Adrenal gland (tissue), 12 donors: ENCODE measurements around the gene TP53RK. TPM values are rescaled to one million over a fixed set of nuclear protein-coding genes. Genes with fewer than 3 reads are reported as not detected.

ENCODE experiments used
- DNase-seq, 7 donors: peaks; one replicate each; pipeline ENCODE4 v3.0.0-alpha.2; 2019 to 2020
- H3K27ac ChIP-seq, 5 donors: fragments of 200-600 bp; sonication (generic) in 4 of 5; 1 replicate in 3 of 5; 2 replicates in 2 of 5; pipeline versions ENCODE4 v1.5.1 to v1.8.0; 2016 to 2020; ENCODE audit warnings: mild to moderate bottlenecking in 1 of 5
- H3K27me3 ChIP-seq: fragments of 200-600 bp; 2 replicates; pipeline ENCODE4 v1.8.0; 2021
- H3K36me3 ChIP-seq, 2 donors: fragments of 200-600 bp; replicated peaks in 1 of 2; 1 replicate in 1 of 2; 2 replicates in 1 of 2; pipeline versions ENCODE4 v1.5.1 to v1.8.0; 2018 to 2022
- H3K4me1 ChIP-seq, 2 donors: fragments of 200-600 bp; replicated peaks in 1 of 2; 1 replicate in 1 of 2; 2 replicates in 1 of 2; pipeline versions ENCODE4 v1.5.1 to v1.8.0; 2018 to 2021
- H3K4me3 ChIP-seq, 4 donors: fragments of 200-600 bp; sonication (generic) in 3 of 4; one replicate each; pipeline ENCODE4 v1.5.1; 2016 to 2018
- H3K9me3 ChIP-seq, 3 donors: fragments of 200-600 bp; sonication (generic) in 1 of 3; replicated peaks in 1 of 3; 1 replicate in 2 of 3; 2 replicates in 1 of 3; pipeline versions ENCODE4 v1.5.1 to v1.8.0; 2016 to 2021
- CTCF ChIP-seq, 6 experiments: fragments of 450-650 bp in 4 of 6; fragments of 200-600 bp in 2 of 6; sonication (generic) in 1 of 6; IDR thresholded peaks; 1 replicate in 5 of 6; 2 replicates in 1 of 6; pipeline versions ENCODE4 v1.5.1 to v1.8.0; 2016 to 2021; ENCODE audit warnings: antibody characterized with exemption in 6 of 6, mild to moderate bottlenecking in 2 of 6, moderate library complexity in 1 of 6
- POLR2A ChIP-seq, 2 donors: fragments of 450-650 bp; IDR thresholded peaks; one replicate each; pipeline ENCODE4 v1.6.1; 2017; ENCODE audit warnings: antibody characterized with exemption in 2 of 2, mild to moderate bottlenecking in 2 of 2, moderate library complexity in 1 of 2
- WGBS, 4 donors: extraction: QIAGEN DNeasy Blood & Tissue Kit in 2 of 4; methylation state at CpG; one replicate each; pipeline versions ENCODE4 v1.1.5 to v1.1.7; 2013 to 2017; 5-methylcytosine and 5-hydroxymethylcytosine counted together
- intact Hi-C, 2 donors: fragments of 100-400 bp; cut with DNase I; formaldehyde crosslinking; loops; one replicate each; pipeline versions ENCODE4 v1.14.1 to v1.15.0; 2022 to 2023
- polyA plus RNA-seq, 3 donors: library from polyadenylated mRNA; stranded (reverse); fragments of 200-250 nt in 2 of 3; fragments of 350-450 nt in 1 of 3; fragmentation: Illumina TruSeq in 1 of 3; extraction: RNeasy Lipid Tissue Mini Kit (QIAGEN cat#74804) in 1 of 3; gene quantifications; one replicate each; pipeline ENCODE4 v1.2.3, GENCODE V29; 2013 to 2014
- total RNA-seq, 9 donors: library from RNA; depleted of rRNA in 4 of 9; stranded (reverse); fragments of >200 nt in 4 of 9; fragments of 120-200 nt in 1 of 9; fragmentation: NEBNext Ultra II Directional in 1 of 9; extraction: Animal tissue kit (Norgen Biotek cat#: 25700) in 1 of 9; gene quantifications; one replicate each; pipeline versions ENCODE4 v1.1.0 to v1.2.4, GENCODE V29; 2013 to 2023
- donor health status: healthy with polysubstance abuse.
- donor health status: Bipolar disorder and iron deficiency.
- donor health status: DM: yes; HTN: yes; CAD: no.
- donor health status: DM: no; HTN: no; CAD: no.
- donor health status: DM: no; HTN: no; CAD: no.
- donor health status: DM: yes; HTN: yes; CAD: no.

The TP53RK gene
- total and polyA plus RNA-seq, 12 donors, result 8.9 to 35.0 (median 16.9) TPM

- no peaks in the 10 kb centered on the region for H3K4me1 ChIP-seq
- H3K9me3 ChIP-seq, result peaks cover 0 to 14% (median 0%) of the 10 kb centered on the region in 3 donors
- no peak for DNase-seq
- H3K4me3 ChIP-seq, result no peak overlapping the region
- H3K36me3 ChIP-seq, result no peaks in the 10 kb centered on the region
- H3K27ac ChIP-seq, result no peak overlapping the region
- no peaks in the 10 kb centered on the region for H3K27me3 ChIP-seq
- intact Hi-C loops, result no loop called here
- TF ChIP-seq CTCF (IDR thresholded peaks at IDR 0.05) (no peak), POLR2A (IDR thresholded peaks at IDR 0.05) (no peak)
- 87 to 94% (median 88%) methylated on average over 3 of the region's 3 CpGs for WGBS, 4 donors
These were observed 22.9 kb downstream of the TP53RK start for GRCh38 chr20:46666306-46666705.

DNA sequence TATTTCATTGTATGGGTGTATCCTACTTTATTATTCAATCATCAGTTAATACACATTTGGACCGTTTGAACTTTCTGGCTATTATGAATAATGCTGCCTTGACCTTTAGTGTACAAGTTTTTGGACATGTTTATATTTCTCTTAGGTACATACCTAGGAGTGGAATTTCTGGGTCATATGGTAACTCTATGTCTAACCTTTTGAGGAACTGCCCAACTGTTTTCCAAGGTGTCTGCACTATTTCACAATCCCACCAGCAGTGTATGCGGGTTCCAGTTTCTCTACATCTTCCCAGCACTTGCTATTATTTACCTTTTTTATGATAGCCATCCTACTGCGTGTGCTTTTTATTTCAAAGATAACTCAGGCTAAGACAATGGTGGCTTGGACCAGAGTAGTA, 23.6 kb downstream of the TP53RK start:
- H3K9me3 ChIP-seq, result peaks cover 0 to 7% (median 3%) of the 10 kb centered on the region in 3 donors
- no peaks in the 10 kb centered on the region for H3K36me3 ChIP-seq
- H3K27me3 ChIP-seq, result no peaks in the 10 kb centered on the region
- no peak overlapping the region for H3K4me3 ChIP-seq
- intact Hi-C loops, result no loop called here
- DNase-seq, result no peak
- WGBS, 4 donors, result 69 to 74% (median 73%) methylated on average over 3 of the region's 3 CpGs
- H3K4me1 ChIP-seq, result no peaks in the 10 kb centered on the region
- TF ChIP-seq CTCF (IDR thresholded peaks at IDR 0.05), result no peak
- TF ChIP-seq POLR2A (IDR thresholded peaks at IDR 0.05), result no peak
- no peak overlapping the region for H3K27ac ChIP-seq

DNA sequence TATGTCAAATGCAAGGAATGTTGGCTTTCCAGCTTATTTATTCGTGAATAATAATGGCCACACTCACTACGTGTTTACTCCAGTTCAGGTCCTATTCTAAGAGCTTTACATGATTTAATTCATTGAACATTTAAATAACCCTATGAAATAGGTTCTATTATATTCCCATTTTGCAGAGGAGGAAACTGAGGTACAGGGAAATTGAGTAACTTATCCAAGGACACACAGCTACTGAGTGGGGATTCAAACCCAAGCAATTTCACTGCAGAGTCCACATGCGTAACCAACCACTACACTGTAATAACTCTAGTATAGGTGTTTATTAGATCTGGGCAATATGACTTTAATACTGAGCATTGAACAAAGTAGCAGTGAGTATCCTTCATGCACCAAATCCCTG, 25.7 kb downstream of the TP53RK start:
- WGBS, 4 donors, result 93 to 95% (median 94%) methylated on average over 3 of the region's 3 CpGs

GRCh38 chr20:46661659-46662058, 27.6 kb downstream of the TP53RK start:
- Histone ChIP-seq H3K9me3 (peaks cover 0 to 8% (median 0%) of the 10 kb centered on the region in 3 donors), H3K36me3 (no peaks in the 10 kb centered on the region), H3K4me1 (no peaks in the 10 kb centered on the region), H3K27me3 (no peaks in the 10 kb centered on the region), H3K4me3 (no peak overlapping the region), H3K27ac (no peak overlapping the region)
- 95 to 100% (median 96%) methylated on average over 1 of the region's 1 CpG for WGBS, 4 donors
- intact Hi-C loops, result no loop called here
- TF ChIP-seq CTCF (IDR thresholded peaks at IDR 0.05) (no peak), POLR2A (IDR thresholded peaks at IDR 0.05) (no peak)
- DNase-seq, result no peak

More for the DNA sequence above, 25.7 kb downstream of the TP53RK start:
- Histone ChIP-seq H3K9me3 (peaks cover 0 to 8% (median 0%) of the 10 kb centered on the region in 3 donors), H3K4me3 (no peak overlapping the region), H3K27ac (no peak overlapping the region), H3K4me1 (no peaks in the 10 kb centered on the region), H3K27me3 (no peaks in the 10 kb centered on the region), H3K36me3 (no peaks in the 10 kb centered on the region)
- TF ChIP-seq POLR2A (IDR thresholded peaks at IDR 0.05) (no peak), CTCF (IDR thresholded peaks at IDR 0.05) (no peak)
- intact Hi-C loops, result no loop called here
- DNase-seq, result no peak
